Kidney (tissue), 14 donors: Measurements from ENCODE around the gene APCDD1. TPM values are rescaled to one million over a fixed set of nuclear protein-coding genes. Genes with fewer than 3 reads are reported as not detected.

Source experiments
- DNase-seq, 5 donors: peaks; one replicate each; pipeline ENCODE4 v3.0.0-alpha.2; 2013 to 2020
- FAIRE-seq: peaks from 2 replicates; lab custom pipeline; 2012; peaks lifted over from hg19 to GRCh38; lab: Jason Lieb, UNC
- H3K27ac ChIP-seq, 2 donors: one replicate each; pipeline ENCODE4 v1.7.0; 2013; ENCODE audit warnings: low read depth in 2 of 2, low read length in 2 of 2, inconsistent platforms in 1 of 2
- H3K27me3 ChIP-seq: one replicate; pipeline ENCODE4 v1.7.1; 2013; ENCODE audit warnings: low read length, inconsistent platforms; ENCODE audit not compliant: control insufficient read depth, insufficient read depth
- H3K36me3 ChIP-seq, 3 donors: one replicate each; pipeline versions ENCODE4 v1.7.0 to v1.7.1; 2013; ENCODE audit warnings: low read length in 3 of 3, control low read depth in 1 of 3, inconsistent platforms in 1 of 3; ENCODE audit not compliant: insufficient read depth in 3 of 3, control insufficient read depth in 2 of 3
- H3K4me1 ChIP-seq, 3 donors: one replicate each; pipeline versions ENCODE4 v1.7.0 to v1.7.1; 2013; ENCODE audit warnings: low read length in 3 of 3, inconsistent platforms in 1 of 3, low read depth in 1 of 3; ENCODE audit not compliant: control insufficient read depth in 2 of 3, insufficient read depth in 2 of 3
- H3K4me3 ChIP-seq, 3 donors: one replicate each; pipeline versions ENCODE4 v1.7.0 to v1.8.1; 2013; ENCODE audit warnings: low read length in 3 of 3, control low read depth in 1 of 3, inconsistent platforms in 1 of 3
- H3K9ac ChIP-seq, 3 donors: one replicate each; pipeline versions ENCODE4 v1.7.0 to v1.7.1; 2013; ENCODE audit warnings: low read length in 3 of 3, control low read depth in 1 of 3, inconsistent platforms in 1 of 3
- H3K9me3 ChIP-seq, 3 donors: one replicate each; pipeline versions ENCODE4 v1.7.0 to v1.7.1; 2013; ENCODE audit warnings: low read length in 3 of 3, control low read depth in 1 of 3, inconsistent platforms in 1 of 3; ENCODE audit not compliant: control insufficient read depth in 2 of 3, insufficient read depth in 1 of 3
- CTCF ChIP-seq: IDR thresholded peaks from 3 replicates; pipeline ENCODE4 v1.5.1; 2012; ENCODE audit warnings: mild to moderate bottlenecking, moderate library complexity, borderline replicate concordance; ENCODE audit not compliant: insufficient read depth; ENCODE audit errors: extremely low read depth
- intact Hi-C: fragments of 100-400 bp; cut with DNase I; formaldehyde crosslinking; loops from one replicate; pipeline ENCODE4 v1.11.1; 2022
- polyA plus RNA-seq: library from polyadenylated mRNA; stranded (reverse); fragments of 350-450 nt; fragmentation: Illumina TruSeq; extraction: RNeasy Lipid Tissue Mini Kit (QIAGEN cat#74804); gene quantifications from one replicate; pipeline ENCODE4 v1.2.3, GENCODE V29; 2014; ENCODE audit warnings: low read depth, low replicate concordance; ENCODE audit not compliant: insufficient read depth
- total RNA-seq: library from RNA; stranded (reverse); fragmentation: NEBNext Ultra II Directional; extraction: Animal tissue kit (Norgen Biotek cat#: 25700); gene quantifications from one replicate; pipeline ENCODE4 v1.2.1, GENCODE V29; 2021
- donor health status: control.
- donor health status: control.
- donor health status: control.
- donor health status: control.
- donor health status: control.
- donor health status: DM: yes; HTN: yes; CAD: no.
- donor health status: Normal renal cell carcinoma (clear cell type).

The APCDD1 gene
- total and polyA plus RNA-seq, 2 donors from 2014 or later, result 2.8 to 22.9 TPM

- Histone ChIP-seq H3K4me1 (no peaks in the 10 kb centered on the region), H3K27ac (no peak overlapping the region), H3K4me3 (no peak overlapping the region), H3K9me3 (no peaks in the 10 kb centered on the region), H3K9ac (no peak overlapping the region), H3K36me3 (no peaks in the 10 kb centered on the region), H3K27me3 (no peaks in the 10 kb centered on the region)
- FAIRE-seq (no peak), DNase-seq (no peak)
- intact Hi-C loops, result no loop called here
- no peak for TF ChIP-seq CTCF
Measured at GRCh38 chr18:10410472-10411308, 43.7 kb upstream of the APCDD1 start.

- no peak for FAIRE-seq
- Histone ChIP-seq H3K36me3 (no peaks in the 10 kb centered on the region), H3K4me3 (no peak overlapping the region), H3K9me3 (no peaks in the 10 kb centered on the region), H3K27ac (no peak overlapping the region), H3K4me1 (no peaks in the 10 kb centered on the region), H3K27me3 (no peaks in the 10 kb centered on the region), H3K9ac (no peak overlapping the region)
- intact Hi-C loops, result no loop called here
- no peak for DNase-seq
- TF ChIP-seq CTCF, result no peak
Measured at GRCh38 chr18:10412933-10413332, 41.5 kb upstream of the APCDD1 start.

- H3K27ac ChIP-seq, result no peak overlapping the region
- H3K27me3 ChIP-seq, result no peaks in the 10 kb centered on the region
- no peaks in the 10 kb centered on the region for H3K36me3 ChIP-seq
- no peak for TF ChIP-seq CTCF
- no peaks in the 10 kb centered on the region for H3K4me1 ChIP-seq
- no peak for DNase-seq
- intact Hi-C loops, result no loop called here
- H3K9me3 ChIP-seq, result no peaks in the 10 kb centered on the region
- H3K9ac ChIP-seq, result no peak overlapping the region
- FAIRE-seq, result no peak
- H3K4me3 ChIP-seq, result no peak overlapping the region
Measured at GRCh38 chr18:10413722-10414121, 40.7 kb upstream of the APCDD1 start.
